ENCODE measurements around the gene SLITRK6.
"Not testable (repeated sequence)": the region's sequence is repeated elsewhere in the genome, so short reads cannot be mapped to it uniquely, and the experiment has no call there.

The SLITRK6 gene

GRCh38 chr13:85799097-85799582, at the start of gene SLITRK6:
SLITRK6 (minus strand) TSS chr13:85799419; CDS start chr13:85796508, 2,911 bp downstream.
- no peak for DNase-seq (ENCODE audit: low read depth in 2 of 2, low spot score in 1 of 2)

DNA sequence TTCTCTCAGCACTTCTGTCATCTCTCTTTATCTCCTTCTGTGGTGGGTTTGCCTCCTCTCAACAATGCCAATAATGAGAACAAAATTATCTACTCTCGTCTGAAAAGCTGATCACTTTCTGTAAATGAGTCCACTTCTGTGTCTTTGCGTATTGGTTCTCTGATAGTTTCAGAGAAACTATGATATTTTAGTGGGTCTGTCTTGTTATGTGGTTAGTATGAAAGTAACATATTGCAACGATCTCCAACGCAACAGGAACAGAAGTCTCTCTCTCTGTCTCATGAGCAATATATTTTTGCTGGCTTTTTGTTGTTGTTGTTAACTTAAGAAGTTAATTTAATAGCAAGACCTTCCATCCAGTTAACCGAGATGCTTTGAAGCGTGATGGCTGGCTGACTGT, 47.8 kb upstream of the SLITRK6 start:
- no peak for DNase-seq (ENCODE audit: low read depth in 2 of 2, low spot score in 1 of 2)

GRCh38 chr13:85841427-85841826, 42.2 kb upstream of the SLITRK6 start:
- DNase-seq (ENCODE audit: low read depth in 2 of 2, low spot score in 1 of 2) = no peak

- no peak for DNase-seq (ENCODE audit: low read depth in 2 of 2, low spot score in 1 of 2)
Measured at GRCh38 chr13:85833921-85834320, 34.7 kb upstream of the SLITRK6 start.

GRCh38 chr13:85828094-85828684, 29.0 kb upstream of the SLITRK6 start:
- DNase-seq (ENCODE audit: low read depth in 2 of 2, low spot score in 1 of 2) = no peak

DNA sequence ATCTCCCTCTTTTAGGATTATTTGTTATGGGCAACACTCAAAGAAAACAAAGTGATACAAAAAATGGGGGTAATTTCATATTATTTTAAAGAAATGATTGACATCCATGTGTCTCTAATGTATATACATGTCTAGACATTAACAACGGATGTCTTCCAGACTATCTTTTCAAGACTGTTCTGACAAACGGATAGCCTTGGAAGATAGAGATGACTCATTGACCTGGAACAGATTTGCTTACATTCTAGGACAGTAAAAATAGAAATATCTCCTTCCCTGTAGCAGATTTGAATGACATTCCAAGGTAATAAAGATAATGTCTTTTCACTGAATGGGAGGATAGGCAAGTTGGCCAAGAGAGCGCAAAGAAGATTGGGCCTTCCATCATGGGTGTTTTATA, 26.2 kb upstream of the SLITRK6 start:
- DNase-seq (ENCODE audit: low read depth in 2 of 2, low spot score in 1 of 2) = no peak

GRCh38 chr13:85823832-85824231, 24.6 kb upstream of the SLITRK6 start:
- no peak for DNase-seq (ENCODE audit: low read depth in 2 of 2, low spot score in 1 of 2)

DNA sequence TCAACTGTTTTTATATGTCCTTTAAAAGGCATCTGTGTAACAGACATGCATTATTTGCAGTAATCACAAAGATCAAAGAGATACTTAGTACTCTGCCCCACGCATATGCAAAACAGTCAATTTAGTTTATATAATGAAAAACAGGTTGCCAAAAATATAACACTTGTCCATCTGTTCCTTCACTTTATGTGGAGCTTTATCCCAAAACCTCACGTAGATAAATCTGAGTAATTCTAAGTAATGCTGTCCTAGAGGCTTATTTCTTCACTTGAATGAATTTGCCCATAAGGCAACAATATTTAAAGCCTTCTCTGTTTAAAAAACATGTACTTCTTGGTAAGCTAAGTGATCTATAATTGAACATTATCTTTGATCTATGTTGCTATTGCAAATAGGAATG, 20.3 kb upstream of the SLITRK6 start:
- no peak for DNase-seq (ENCODE audit: low read depth in 2 of 2, low spot score in 1 of 2)

- DNase-seq (ENCODE audit: low read depth in 2 of 2, low spot score in 1 of 2) = no peak
Measured at GRCh38 chr13:85816413-85816812, 17.2 kb upstream of the SLITRK6 start.

GRCh38 chr13:85812282-85812681, 13.1 kb upstream of the SLITRK6 start:
- DNase-seq (ENCODE audit: low read depth in 2 of 2, low spot score in 1 of 2) = no peak

DNA sequence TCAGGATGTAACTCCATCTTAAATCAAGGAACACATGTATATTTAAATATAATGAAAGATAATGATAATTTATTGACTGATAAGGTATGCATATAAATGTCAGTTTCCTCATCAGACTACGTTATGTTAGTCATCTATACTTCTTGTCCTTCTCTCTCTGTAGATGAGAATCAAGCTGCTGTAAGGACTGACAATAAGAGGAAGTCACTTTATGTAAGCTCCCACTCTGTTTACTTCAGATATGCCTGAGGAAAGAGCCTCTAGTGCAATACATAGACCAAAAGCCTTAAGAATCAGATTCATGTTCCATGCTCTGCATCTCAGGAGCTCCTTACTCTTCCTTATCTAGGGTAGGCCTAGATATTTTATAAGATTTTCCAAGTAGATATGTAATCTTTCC, 9.6 kb upstream of the SLITRK6 start:
- DNase-seq (ENCODE audit: low read depth in 2 of 2, low spot score in 1 of 2) = no peak

GRCh38 chr13:85806553-85807175, 7.4 kb upstream of the SLITRK6 start:
- DNase-seq (ENCODE audit: low read depth in 2 of 2, low spot score in 1 of 2) = no peak

DNA sequence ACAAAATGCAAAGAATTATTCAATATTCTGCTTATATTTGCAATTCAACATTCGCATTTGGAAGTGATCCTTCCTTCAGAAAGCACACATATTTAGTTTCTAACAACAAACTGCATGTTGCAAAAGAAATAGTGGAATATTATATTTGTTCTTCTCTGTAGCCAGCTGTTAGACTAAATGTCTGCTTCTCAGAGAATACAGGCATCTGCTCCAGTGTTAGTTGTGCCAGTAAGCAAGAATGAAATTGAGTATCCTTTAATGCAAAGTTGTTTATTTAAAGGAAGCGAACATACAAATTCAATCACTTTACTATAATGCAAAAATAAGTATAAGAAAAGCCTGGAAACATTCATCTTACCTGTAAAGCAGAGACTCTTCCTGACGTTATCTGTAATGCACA, 663 bp downstream of the SLITRK6 start:
- DNase-seq (ENCODE audit: low read depth in 2 of 2, low spot score in 1 of 2) = no peak

- no peak for DNase-seq (ENCODE audit: low read depth in 2 of 2, low spot score in 1 of 2)
Measured at GRCh38 chr13:85797311-85797710, 1.9 kb downstream of the SLITRK6 start.

DNA sequence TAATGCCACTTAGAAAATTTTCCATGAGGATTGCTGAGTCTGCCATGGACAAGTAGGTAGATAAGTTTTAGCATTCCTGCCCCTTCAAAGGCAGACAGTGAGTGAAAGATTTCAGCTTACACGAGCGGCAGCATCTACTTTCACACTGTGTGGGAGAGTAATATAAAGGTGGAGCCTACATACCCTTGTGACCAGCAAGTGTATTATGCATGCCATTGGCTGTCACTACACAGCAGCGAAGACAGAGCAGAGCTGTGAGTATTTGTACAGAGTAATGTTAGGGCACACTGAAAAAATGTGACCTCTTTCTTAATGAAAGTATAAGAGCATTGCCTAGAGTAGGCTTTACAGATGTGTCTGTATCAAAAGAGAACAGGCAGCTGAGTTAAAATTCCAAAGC, 14.0 kb downstream of the SLITRK6 start:
- no peak for DNase-seq (ENCODE audit: low read depth in 2 of 2, low spot score in 1 of 2)

DNA sequence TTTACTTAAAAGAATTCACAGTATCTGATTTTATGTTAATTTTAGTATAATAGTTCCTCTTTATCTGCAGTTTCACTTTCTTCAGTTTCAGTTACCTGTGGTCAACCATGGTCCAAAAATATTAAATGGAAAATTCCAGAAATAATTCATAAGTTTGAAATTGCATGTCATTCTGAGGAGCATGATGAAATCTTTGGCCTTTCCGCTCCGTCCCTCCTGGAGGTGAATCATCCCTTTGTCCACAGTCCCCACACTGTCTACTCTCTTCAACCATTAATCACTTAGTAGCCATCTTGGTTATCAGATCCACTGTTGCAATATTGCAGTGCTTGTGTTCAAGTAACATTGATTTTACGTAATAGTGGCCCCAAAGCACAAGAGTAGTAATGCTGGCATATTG, 26.9 kb downstream of the SLITRK6 start:
- no peak for DNase-seq (ENCODE audit: low read depth in 2 of 2, low spot score in 1 of 2)

- no peak for DNase-seq (ENCODE audit: low read depth in 2 of 2, low spot score in 1 of 2)
Measured at GRCh38 chr13:85771856-85772255, 27.4 kb downstream of the SLITRK6 start.

GRCh38 chr13:85768946-85769345, 30.3 kb downstream of the SLITRK6 start:
- no peak for DNase-seq (ENCODE audit: low read depth in 2 of 2, low spot score in 1 of 2)

- DNase-seq (ENCODE audit: low read depth in 2 of 2, low spot score in 1 of 2) = no peak
Measured at GRCh38 chr13:85755123-85755522, 44.1 kb downstream of the SLITRK6 start.

DNA sequence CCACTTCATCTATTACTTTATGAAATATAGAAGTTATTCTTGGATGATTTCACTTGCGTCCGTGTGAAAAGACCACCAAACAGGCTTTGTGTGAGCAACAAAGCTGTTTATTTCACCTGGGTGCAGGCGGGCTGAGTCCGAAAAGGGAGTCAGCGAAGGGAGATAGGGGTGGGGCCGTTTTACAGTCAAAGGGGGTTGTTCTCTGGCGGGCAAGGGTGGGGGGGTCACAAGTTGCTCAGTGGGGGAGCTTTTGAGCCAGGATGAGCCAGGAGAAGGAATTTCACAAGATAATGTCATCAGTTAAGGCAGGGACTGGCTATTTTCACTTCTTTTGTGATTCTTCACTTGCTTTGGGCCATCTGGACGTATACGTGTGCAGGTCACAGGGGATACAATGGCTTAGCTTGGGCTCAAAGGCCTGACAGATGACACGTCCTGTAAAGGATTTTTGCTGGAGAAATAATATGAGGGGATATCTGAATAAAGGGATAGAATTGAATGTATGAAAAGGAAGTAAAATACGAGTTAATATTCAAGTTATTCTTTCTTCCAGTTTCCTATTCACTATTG, 55.9 kb downstream of the SLITRK6 start:
- DNase-seq (ENCODE audit: low read depth in 2 of 2, low spot score in 1 of 2) = not testable (repeated sequence)

Data from stimulated activated CD8-positive, alpha-beta memory T cell treated with anti-CD3 and anti-CD28 coated beads, Interleukin-4, amount 100 ng/mL, for 4 hours (primary cell).